H9 (cell line): ENCODE results near the gene PF4V1. TPM values are rescaled to one million over a fixed set of nuclear protein-coding genes. Genes with fewer than 3 reads are reported as not detected.

Source experiments
- DNase-seq: peaks from one replicate; pipeline ENCODE4 v3.0.0-alpha.2; 2017
- H2AFZ ChIP-seq: one replicate; pipeline ENCODE4 v1.6.1; 2013; ENCODE audit warnings: mild to moderate bottlenecking, low read length, control low read depth, moderate library complexity
- H2AK5ac ChIP-seq: 2 replicates; pipeline ENCODE4 v1.6.1; 2013; ENCODE audit warnings: low read length, control low read depth, mixed read lengths; ENCODE audit not compliant: insufficient read length
- H2BK120ac ChIP-seq: one replicate; pipeline ENCODE4 v1.6.1; 2013; ENCODE audit warnings: low read depth, mild to moderate bottlenecking, low read length, control low read depth, inconsistent platforms; ENCODE audit not compliant: poor library complexity, severe bottlenecking
- H2BK12ac ChIP-seq: 2 replicates; pipeline ENCODE4 v1.6.1; 2013; ENCODE audit warnings: low read length, control low read depth, mixed read lengths, low read depth; ENCODE audit not compliant: insufficient read length
- H2BK15ac ChIP-seq: 2 replicates; pipeline ENCODE4 v1.6.1; 2013; ENCODE audit warnings: low read depth, low read length, control low read depth
- H2BK20ac ChIP-seq: one replicate; pipeline ENCODE4 v1.6.1; 2013; ENCODE audit warnings: low read depth, mild to moderate bottlenecking, low read length, control low read depth, inconsistent platforms; ENCODE audit not compliant: poor library complexity, severe bottlenecking
- H2BK5ac ChIP-seq: 2 replicates; pipeline ENCODE4 v1.6.1; 2013; ENCODE audit warnings: low read length, control low read depth, mixed read lengths; ENCODE audit not compliant: insufficient read length
- H3K14ac ChIP-seq: 2 replicates; pipeline ENCODE4 v1.6.1; 2013; ENCODE audit warnings: low read length, control low read depth; ENCODE audit not compliant: insufficient read depth
- H3K18ac ChIP-seq: 2 replicates; pipeline ENCODE4 v1.6.1; 2013; ENCODE audit warnings: low read depth, mild to moderate bottlenecking, mixed read lengths, low read length, control low read depth; ENCODE audit not compliant: insufficient read length
- H3K23ac ChIP-seq: 2 replicates; pipeline ENCODE4 v1.6.1; 2013; ENCODE audit warnings: low read length, control low read depth, mixed read lengths, low read depth; ENCODE audit not compliant: insufficient read length
- H3K23me2 ChIP-seq: 2 replicates; pipeline ENCODE4 v1.6.1; 2013; ENCODE audit warnings: low read depth, mild to moderate bottlenecking, mixed read lengths, low read length, control low read depth; ENCODE audit not compliant: insufficient read length, poor library complexity, severe bottlenecking
- H3K27ac ChIP-seq: 2 replicates; pipeline ENCODE4 v1.5.1; 2013; ENCODE audit warnings: low read length, control low read depth, mixed read lengths, low read depth; ENCODE audit not compliant: insufficient read length
- H3K27me3 ChIP-seq: 2 replicates; pipeline ENCODE4 v1.6.1; 2013; ENCODE audit warnings: low read length, control low read depth, inconsistent platforms; ENCODE audit not compliant: insufficient read depth
- H3K4ac ChIP-seq: 2 replicates; pipeline ENCODE4 v1.6.1; 2013; ENCODE audit warnings: low read depth, mild to moderate bottlenecking, control low read depth, inconsistent platforms, low read length, moderate library complexity
- H3K4me1 ChIP-seq: 2 replicates; pipeline ENCODE4 v1.6.1; 2013; ENCODE audit warnings: low read length, control low read depth, inconsistent platforms; ENCODE audit not compliant: insufficient read depth
- H3K4me2 ChIP-seq: 2 replicates; pipeline ENCODE4 v1.6.1; 2013; ENCODE audit warnings: low read length, control low read depth, mixed read lengths; ENCODE audit not compliant: insufficient read length, insufficient read depth
- H3K56ac ChIP-seq: 2 replicates; pipeline ENCODE4 v1.6.1; 2013; ENCODE audit warnings: low read depth, mild to moderate bottlenecking, mixed read lengths, low read length, control low read depth; ENCODE audit not compliant: insufficient read length
- H3K79me1 ChIP-seq: 2 replicates; pipeline ENCODE4 v1.6.1; 2013; ENCODE audit warnings: low read depth, mild to moderate bottlenecking, moderate library complexity, low read length, control low read depth, inconsistent platforms; ENCODE audit not compliant: insufficient read depth, poor library complexity, severe bottlenecking
- H3K79me2 ChIP-seq: 2 replicates; pipeline ENCODE4 v1.6.1; 2013; ENCODE audit warnings: low read length, control low read depth, inconsistent platforms; ENCODE audit not compliant: insufficient read depth
- H3K9ac ChIP-seq: 2 replicates; pipeline ENCODE4 v1.6.1; 2013; ENCODE audit warnings: low read length, control low read depth, mixed read lengths; ENCODE audit not compliant: insufficient read length; ENCODE audit errors: extremely low read depth
- H3K9me3 ChIP-seq: one replicate; pipeline ENCODE4 v1.6.1; 2013; ENCODE audit warnings: low read depth, low read length, inconsistent platforms; ENCODE audit not compliant: control insufficient read depth
- H3T11ph ChIP-seq: one replicate; pipeline ENCODE4 v1.6.1; 2013; ENCODE audit warnings: mild to moderate bottlenecking, low read length, control low read depth, inconsistent platforms
- H4K20me1 ChIP-seq: one replicate; pipeline ENCODE4 v1.6.1; 2013; ENCODE audit not compliant: control insufficient read depth, insufficient read length, insufficient read depth
- H4K5ac ChIP-seq: 2 replicates; pipeline ENCODE4 v1.6.1; 2013; ENCODE audit warnings: low read depth, mild to moderate bottlenecking, mixed read lengths, low read length, control low read depth; ENCODE audit not compliant: insufficient read length
- H4K8ac ChIP-seq: replicated peaks from 2 replicates; pipeline ENCODE4 v1.6.1; 2013; ENCODE audit warnings: low read length, control low read depth, mixed read lengths, low read depth; ENCODE audit not compliant: insufficient read length
- H4K91ac ChIP-seq: 2 replicates; pipeline ENCODE4 v1.6.1; 2013; ENCODE audit warnings: low read depth, mild to moderate bottlenecking, moderate library complexity, mixed read lengths, low read length, control low read depth; ENCODE audit not compliant: insufficient read length
- H3K27ac Mint-ChIP-seq, 3 experiments: 2 replicates in 2 of 3; 3 replicates in 1 of 3; pipeline ENCODE4 v1.8.0; 2020 to 2021; ENCODE audit warnings: mixed read lengths in 3 of 3, mild to moderate bottlenecking in 1 of 3, moderate library complexity in 1 of 3
- H3K27me3 Mint-ChIP-seq: 2 replicates; pipeline ENCODE4 v1.8.0; 2021; ENCODE audit warnings: low read depth, mild to moderate bottlenecking, moderate library complexity, mixed read lengths
- H3K36me3 Mint-ChIP-seq, 3 experiments: 2 replicates in 2 of 3; 3 replicates in 1 of 3; pipeline ENCODE4 v1.8.0; 2020 to 2021; ENCODE audit warnings: low read depth in 3 of 3, mixed read lengths in 3 of 3; ENCODE audit not compliant: insufficient read depth in 1 of 3
- H3K4me1 Mint-ChIP-seq, 2 experiments: 2 replicates each; pipeline ENCODE4 v1.8.0; 2020; ENCODE audit warnings: mixed read lengths in 2 of 2
- H3K4me3 Mint-ChIP-seq, 2 experiments: 2 replicates in 1 of 2; 3 replicates in 1 of 2; pipeline ENCODE4 v1.8.0; 2020 to 2021; ENCODE audit warnings: mild to moderate bottlenecking in 2 of 2, mixed read lengths in 2 of 2, moderate library complexity in 1 of 2
- H3K9me3 Mint-ChIP-seq, 2 experiments: 2 replicates in 1 of 2; 3 replicates in 1 of 2; pipeline ENCODE4 v1.8.0; 2020; ENCODE audit warnings: mild to moderate bottlenecking in 2 of 2, mixed read lengths in 2 of 2, moderate library complexity in 1 of 2
- CTCF ChIP-seq: fragments of 200-600 bp; sonication (generic); conservative IDR thresholded peaks from 3 replicates; pipeline ENCODE4 v1.8.0; 2021; ENCODE audit warnings: antibody characterized with exemption, mild to moderate bottlenecking
- WGBS: extraction: QIAGEN DNeasy Blood & Tissue Kit; methylation state at CpG from one replicate; pipeline ENCODE4 v1.1.7; 2013; ENCODE audit warnings: missing lambda C conversion rate, low lambda C conversion rate, mixed read lengths; ENCODE audit not compliant: insufficient read length; ENCODE audit errors: extremely low coverage; 5-methylcytosine and 5-hydroxymethylcytosine counted together
- total RNA-seq: library from RNA; stranded (reverse); gene quantifications from 2 replicates; pipeline ENCODE4 v1.2.1, GENCODE V29; 2021

PF4V1 gene
- total RNA-seq, 1 experiment from 2014 or later = not detected

DNA sequence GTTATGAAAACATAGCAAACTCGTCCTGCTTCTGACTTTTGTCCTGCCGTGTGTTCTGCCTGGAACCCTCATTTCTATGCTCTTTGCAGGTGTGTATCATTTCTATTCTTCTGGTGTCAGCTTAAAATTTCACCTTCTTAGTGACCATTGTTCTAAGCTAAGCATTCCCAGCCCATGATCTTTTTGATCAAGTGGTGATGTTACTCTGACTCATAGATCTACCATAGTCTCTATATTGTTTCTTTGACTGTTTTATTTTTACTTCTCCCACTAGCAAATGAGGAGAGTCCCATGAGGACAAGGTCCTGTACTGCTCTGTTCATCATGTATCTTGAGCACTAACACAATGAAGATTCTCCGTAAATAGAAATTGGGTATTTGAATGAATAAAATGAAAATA, 30.7 kb upstream of the PF4V1 start:
- Mint-ChIP-seq H3K4me1 (peaks cover 5 to 7% of the 10 kb centered on the region in 2 experiments; a peak in 3 of 4 replicates), H3K4me3 (no peak overlapping the region), H3K9me3 (peaks cover 6 to 7% of the 10 kb centered on the region in 2 experiments; a peak in 4 of 5 replicates), H3K36me3 (peaks cover 0 to 6% (median 0%) of the 10 kb centered on the region in 3 experiments; a peak in 1 of 7 replicates), H3K27me3 (no peaks in the 10 kb centered on the region), H3K27ac (no peak overlapping the region)
- Histone ChIP-seq H3K79me1 (no peaks in the 10 kb centered on the region), H3K14ac (no peak overlapping the region), H2BK5ac (no peak overlapping the region), H2AFZ (no peak overlapping the region), H4K8ac (no peak overlapping the region), H3K27me3 (no peaks in the 10 kb centered on the region), H3K23me2 (no peaks in the 10 kb centered on the region), H3K79me2 (no peaks in the 10 kb centered on the region), H4K91ac (no peak overlapping the region), H4K5ac (no peak overlapping the region), H3K9ac (no peak overlapping the region), H2BK120ac (no peak overlapping the region), H3K4me1 (peaks cover 2% of the 10 kb centered on the region; the same call in 1 of the 2 replicates), H4K20me1 (no peaks in the 10 kb centered on the region), H2BK20ac (no peak overlapping the region), H3K23ac (no peak overlapping the region), H3K18ac (no peak overlapping the region), H3T11ph (no peak overlapping the region), H2BK12ac (no peak overlapping the region), H2BK15ac (no peak overlapping the region), H3K27ac (no peak overlapping the region), H2AK5ac (no peak overlapping the region), H3K9me3 (no peaks in the 10 kb centered on the region), H3K56ac (no peak overlapping the region), H3K4ac (no peak overlapping the region), H3K4me2 (no peak overlapping the region)
- no CpG with 5 or more reads among the region's 3 CpGs for WGBS
- DNase-seq = no peak
- TF ChIP-seq CTCF = no peak
